ENCODE measurements around the gene PRKD3.

PRKD3 gene

DNA sequence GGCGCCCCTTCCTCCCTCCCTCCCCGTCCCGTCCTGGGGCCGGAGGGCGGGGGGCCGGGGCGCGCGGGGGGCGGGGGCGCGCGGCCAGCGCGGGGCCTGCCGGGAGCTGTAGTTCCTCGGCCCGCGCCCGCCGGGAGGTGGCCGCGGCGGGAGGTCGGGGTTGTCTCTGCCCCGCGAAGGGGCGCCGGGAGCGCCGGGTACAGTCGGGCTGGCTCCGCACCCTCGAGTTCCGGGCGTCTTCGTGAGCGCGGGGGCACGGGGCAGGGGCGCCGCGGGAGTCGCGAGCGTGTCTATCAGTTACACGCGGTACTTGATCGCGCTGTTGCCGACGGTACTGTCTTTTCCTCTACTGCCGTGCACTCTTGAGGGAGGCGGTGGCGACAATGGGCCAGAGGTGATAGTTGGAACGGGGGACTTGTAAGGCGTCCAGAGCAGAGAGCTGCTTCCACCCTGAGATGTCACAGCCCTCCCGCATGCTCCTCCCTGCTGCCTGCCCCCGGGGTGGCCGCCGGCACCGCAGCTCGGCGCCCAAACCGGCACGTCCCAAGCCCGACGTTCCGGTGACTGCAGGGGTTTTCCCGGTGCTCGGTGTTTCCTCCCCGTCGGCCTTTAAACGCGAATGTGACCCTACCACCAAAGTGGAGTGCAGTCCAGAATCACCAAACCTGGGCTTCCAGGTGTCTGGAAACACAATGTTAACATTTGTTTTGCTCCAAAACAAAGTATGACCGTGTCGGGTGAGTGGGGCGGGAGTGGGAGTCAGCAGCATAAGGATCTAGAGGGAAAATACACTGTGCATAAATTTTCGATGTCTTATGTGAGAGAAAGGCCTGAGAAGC, at the start of gene PRKD3:
PRKD3 (minus strand) TSS at position 48 of the 839 bp plus-strand sequence. CDS start 8,309 bp downstream, outside the sequence.
- peak; percentile 26 for DNase-seq (ENCODE audit: low read depth)

GRCh38 chr2:37372000-37372399, 47.4 kb upstream of the PRKD3 start:
- no peak for DNase-seq (ENCODE audit: low read depth)

GRCh38 chr2:37370666-37371065, 46.0 kb upstream of the PRKD3 start:
- DNase-seq (ENCODE audit: low read depth): no peak

GRCh38 chr2:37367984-37368383, 43.4 kb upstream of the PRKD3 start:
- DNase-seq (ENCODE audit: low read depth): no peak

- DNase-seq (ENCODE audit: low read depth): no peak
These were observed 42.7 kb upstream of the PRKD3 start for GRCh38 chr2:37367310-37367709.

DNA sequence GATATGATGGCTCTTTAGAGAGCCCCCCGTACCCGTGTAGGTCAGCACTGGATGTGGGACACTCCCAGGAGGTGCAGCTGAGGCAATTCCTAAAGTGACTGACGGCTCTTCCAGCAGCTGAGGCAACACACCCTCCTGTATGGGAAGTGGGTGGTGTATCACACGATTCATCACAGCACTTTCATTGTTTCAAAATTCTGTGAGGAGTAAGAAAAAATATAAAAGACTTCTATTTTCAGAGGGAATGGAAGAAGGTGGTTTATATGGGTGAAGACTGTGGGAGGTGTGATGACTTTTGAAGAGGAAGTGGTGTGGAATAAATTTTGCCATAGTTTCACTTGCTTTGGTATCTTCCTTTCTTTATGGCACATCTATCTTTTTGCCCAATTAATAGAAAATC, 42.1 kb upstream of the PRKD3 start:
- no peak for DNase-seq (ENCODE audit: low read depth)

DNA sequence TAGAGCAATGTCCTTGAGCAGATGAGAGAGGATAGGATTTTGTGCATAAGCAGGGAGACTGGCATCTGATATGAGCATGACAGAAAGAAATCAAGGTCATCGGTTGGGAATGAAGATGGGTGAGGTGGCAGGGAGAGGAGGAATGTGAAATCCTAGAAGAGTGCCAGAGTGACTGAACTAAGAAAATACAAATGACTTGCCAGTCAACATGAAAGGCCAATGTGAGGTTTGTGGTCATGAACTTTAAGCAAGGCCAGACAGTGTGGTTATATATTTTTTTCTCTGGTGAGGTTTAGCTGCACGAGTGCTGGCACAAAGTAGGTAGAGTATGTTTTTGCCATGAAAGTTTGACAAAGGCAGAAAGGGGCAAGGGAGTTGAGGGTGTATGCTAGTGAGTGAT, 41.0 kb upstream of the PRKD3 start:
- no peak for DNase-seq (ENCODE audit: low read depth)

DNA sequence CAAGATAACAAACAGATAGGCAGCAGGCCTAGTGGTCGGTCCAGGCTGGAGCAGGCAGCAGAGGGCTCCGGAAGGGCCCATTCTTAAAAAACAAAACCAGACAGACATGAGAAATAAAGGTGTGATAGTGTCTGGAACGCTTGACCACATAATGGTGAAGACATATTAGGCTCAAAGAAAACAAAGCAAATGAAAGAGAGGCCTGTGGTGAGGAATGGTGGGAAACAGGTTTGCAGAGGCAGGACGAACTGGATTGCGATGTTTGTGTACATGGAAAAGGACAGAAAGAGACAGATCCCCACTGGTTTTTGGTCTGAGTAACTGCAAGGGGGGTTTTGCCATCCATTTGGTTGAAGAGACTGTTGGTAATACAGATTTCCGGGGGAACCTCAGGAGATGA, 39.7 kb upstream of the PRKD3 start:
- no peak for DNase-seq (ENCODE audit: low read depth)

DNA sequence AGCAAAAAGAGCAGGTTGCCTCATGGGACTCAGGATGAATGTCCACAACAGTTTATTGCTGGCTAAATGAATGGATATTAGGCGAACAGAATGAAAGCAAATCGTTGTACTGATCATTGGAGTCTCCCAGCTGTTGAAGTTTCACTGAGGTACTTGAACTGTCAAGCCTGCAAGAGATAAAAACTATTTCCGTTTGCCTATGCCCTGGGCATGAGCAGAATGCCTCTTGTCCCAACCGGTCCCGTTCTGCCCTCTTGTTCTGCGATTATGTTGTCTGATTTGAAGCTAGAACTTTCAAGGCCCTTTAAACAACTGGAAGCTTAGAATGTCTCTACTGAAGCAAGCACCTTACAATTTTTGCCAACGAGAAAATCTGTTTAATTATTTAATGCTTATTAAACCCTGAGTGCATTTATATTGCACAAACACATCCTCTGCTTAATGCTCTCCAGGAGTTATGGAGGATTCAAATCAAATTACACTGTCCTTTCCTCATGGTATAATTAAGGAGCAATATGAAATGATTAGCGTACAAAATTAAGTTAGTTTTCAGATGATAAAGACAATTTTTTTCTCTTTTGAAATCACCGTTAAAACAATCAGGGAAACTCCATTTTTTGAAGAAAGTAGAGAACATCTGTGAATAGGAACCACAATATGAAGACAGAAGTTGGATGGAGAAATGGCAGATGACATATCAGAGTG, 37.5 kb upstream of the PRKD3 start:
- DNase-seq (ENCODE audit: low read depth): no peak

- DNase-seq (ENCODE audit: low read depth): no peak
These were observed 36.7 kb upstream of the PRKD3 start for GRCh38 chr2:37361216-37361815.

DNA sequence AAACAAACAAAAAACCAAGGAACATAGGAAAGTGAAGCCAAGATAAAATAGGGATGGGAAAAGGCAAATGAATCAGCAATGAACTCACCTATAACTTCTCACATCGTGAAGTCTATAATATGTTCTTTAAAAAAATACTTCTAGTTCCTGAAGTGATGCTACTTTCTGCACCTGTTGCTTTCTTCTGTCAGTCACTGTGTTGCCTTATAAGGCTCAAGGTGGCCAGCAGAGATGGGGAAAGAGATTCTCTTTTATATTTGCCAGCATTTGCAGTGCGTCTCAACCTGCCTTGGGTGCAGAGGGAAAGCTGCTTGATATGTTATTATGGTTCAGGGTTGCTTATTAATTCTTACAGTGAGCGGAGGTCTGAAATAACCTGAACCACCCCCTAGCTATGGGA, 33.8 kb upstream of the PRKD3 start:
- no peak for DNase-seq (ENCODE audit: low read depth)

DNA sequence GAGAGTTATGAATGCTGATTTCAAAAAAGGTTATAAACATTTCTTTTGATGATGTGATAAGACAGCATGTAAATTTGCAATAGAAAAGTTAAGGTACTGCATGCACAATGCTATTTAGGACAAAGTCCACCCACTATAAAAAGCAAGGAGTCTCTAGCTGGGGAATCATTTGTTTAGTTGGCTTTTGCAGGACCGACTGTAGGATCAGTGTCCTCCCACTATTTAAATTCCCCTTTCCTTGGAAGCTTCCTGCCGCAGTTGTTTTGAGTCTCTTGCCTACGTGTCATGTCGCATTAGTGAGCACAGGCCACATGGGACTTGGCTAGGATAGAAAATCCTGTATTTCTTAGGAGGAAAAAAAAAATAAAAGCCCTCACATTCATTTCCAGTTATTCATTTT, 32.9 kb upstream of the PRKD3 start:
- DNase-seq (ENCODE audit: low read depth): no peak

- DNase-seq (ENCODE audit: low read depth): no peak
These were observed 32.4 kb upstream of the PRKD3 start for GRCh38 chr2:37357069-37357468.

DNA sequence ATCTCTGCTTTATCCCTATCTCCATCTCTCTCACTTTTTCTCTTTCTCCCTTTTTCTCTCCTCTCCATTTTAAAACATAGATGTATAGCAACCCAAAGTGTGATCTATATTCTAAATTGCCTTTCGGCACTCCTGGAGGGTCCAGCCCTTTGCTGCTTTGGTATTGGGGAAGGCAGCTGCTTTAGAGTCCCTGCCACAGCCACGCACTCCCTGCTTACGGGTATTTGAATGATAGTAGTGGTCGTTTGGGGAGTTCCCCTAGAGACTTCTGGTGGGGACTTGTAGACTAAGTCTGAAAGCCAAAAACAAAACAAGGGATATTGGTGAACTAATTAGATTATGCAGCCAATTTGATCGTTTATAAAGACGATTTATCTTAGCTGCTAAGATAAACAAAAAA, 31.7 kb upstream of the PRKD3 start:
- no peak for DNase-seq (ENCODE audit: low read depth)

GRCh38 chr2:37355735-37356134, 31.1 kb upstream of the PRKD3 start:
- DNase-seq (ENCODE audit: low read depth): no peak

- no peak for DNase-seq (ENCODE audit: low read depth)
These were observed 29.9 kb upstream of the PRKD3 start for GRCh38 chr2:37354531-37354930.

GRCh38 chr2:37350034-37350433, 25.4 kb upstream of the PRKD3 start:
- no peak for DNase-seq (ENCODE audit: low read depth)

- DNase-seq (ENCODE audit: low read depth): no peak
These were observed 24.7 kb upstream of the PRKD3 start for GRCh38 chr2:37349231-37349860.

- DNase-seq (ENCODE audit: low read depth): no peak
These were observed 23.5 kb upstream of the PRKD3 start for GRCh38 chr2:37348155-37348554.

- DNase-seq (ENCODE audit: low read depth): peak; percentile 34
These were observed 20.1 kb upstream of the PRKD3 start, which contains the start of gene QPCT for GRCh38 chr2:37344453-37345361. QPCT (plus strand) TSS chr2:37344630; CDS start chr2:37344732, 102 bp downstream.

Measured in stimulated activated CD8-positive, alpha-beta memory T cell treated with anti-CD3 and anti-CD28 coated beads, Interleukin-15, amount 100 ng/mL, for 1 hour (primary cell).